NCI-H2107 (cell line): Measurements from ENCODE around the gene MAPK8.
A peak's percentile ranks its signal among the peaks of the same experiment; 100 is the strongest.
"Not testable (repeated sequence)": the region's sequence is repeated elsewhere in the genome, so short reads cannot be mapped to it uniquely, and the experiment has no call there.

Source experiments
- DNase-seq: peaks from one replicate; lab custom pipeline; 2025; lab: John Stamatoyannopoulos, UW

The MAPK8 gene

GRCh38 chr10:48418189-48418788 is 111.8 kb downstream of the MAPK8 start:
- DNase-seq, result no peak

GRCh38 chr10:48419714-48420113 is 113.2 kb downstream of the MAPK8 start:
- no peak for DNase-seq

- DNase-seq, result not testable (repeated sequence)
Measured at GRCh38 chr10:48421862-48422261, 115.4 kb downstream of the MAPK8 start.

- DNase-seq, result no peak
Measured at GRCh38 chr10:48423884-48424283, 117.4 kb downstream of the MAPK8 start.

- no peak for DNase-seq
Measured at GRCh38 chr10:48428896-48429295, 122.4 kb downstream of the MAPK8 start.

- DNase-seq, result no peak
Measured at GRCh38 chr10:48429309-48429708, 122.8 kb downstream of the MAPK8 start.

GRCh38 chr10:48430402-48430993 is 124.0 kb downstream of the MAPK8 start:
- DNase-seq, result no peak

- no peak for DNase-seq
Measured at GRCh38 chr10:48431871-48432270, 125.4 kb downstream of the MAPK8 start.

GRCh38 chr10:48437546-48437945 is 131.1 kb downstream of the MAPK8 start:
- DNase-seq, result no peak

- no peak for DNase-seq
Measured at GRCh38 chr10:48439031-48439430, 132.6 kb downstream of the MAPK8 start.

- no peak for DNase-seq
Measured at GRCh38 chr10:48439581-48440041, 133.1 kb downstream of the MAPK8 start.

- no peak for DNase-seq
Measured at GRCh38 chr10:48440771-48441170, 134.3 kb downstream of the MAPK8 start.

GRCh38 chr10:48442090-48442808 is 135.8 kb downstream of the MAPK8 start:
- no peak for DNase-seq

- no peak for DNase-seq
Measured at GRCh38 chr10:48442809-48443177, 136.3 kb downstream of the MAPK8 start.

GRCh38 chr10:48444266-48444665 is 137.8 kb downstream of the MAPK8 start:
- DNase-seq, result no peak

GRCh38 chr10:48444861-48445841 is 138.7 kb downstream of the MAPK8 start:
- peak; percentile 16 for DNase-seq

GRCh38 chr10:48445932-48446331 is 139.5 kb downstream of the MAPK8 start:
- no peak for DNase-seq

GRCh38 chr10:48446785-48447184 is 140.3 kb downstream of the MAPK8 start:
- DNase-seq, result no peak

GRCh38 chr10:48447356-48448215 is 141.1 kb downstream of the MAPK8 start:
- no peak for DNase-seq

GRCh38 chr10:48448796-48449195 is 142.3 kb downstream of the MAPK8 start:
- no peak for DNase-seq
